NCI-H82 treated with DMSO at 0.1 percent for 48 hours (cell line): ENCODE data around the gene GBX1.
A peak's percentile ranks its signal among the peaks of the same experiment; 100 is the strongest.

Source experiments
- DNase-seq: peaks from one replicate; lab custom pipeline; 2025; ENCODE audit not compliant: unreplicated experiment; lab: John Stamatoyannopoulos, UW

The GBX1 gene

GRCh38 chr7:151129117-151129959 lies 38.2 kb downstream of the GBX1 start:
- DNase-seq: no peak

DNA sequence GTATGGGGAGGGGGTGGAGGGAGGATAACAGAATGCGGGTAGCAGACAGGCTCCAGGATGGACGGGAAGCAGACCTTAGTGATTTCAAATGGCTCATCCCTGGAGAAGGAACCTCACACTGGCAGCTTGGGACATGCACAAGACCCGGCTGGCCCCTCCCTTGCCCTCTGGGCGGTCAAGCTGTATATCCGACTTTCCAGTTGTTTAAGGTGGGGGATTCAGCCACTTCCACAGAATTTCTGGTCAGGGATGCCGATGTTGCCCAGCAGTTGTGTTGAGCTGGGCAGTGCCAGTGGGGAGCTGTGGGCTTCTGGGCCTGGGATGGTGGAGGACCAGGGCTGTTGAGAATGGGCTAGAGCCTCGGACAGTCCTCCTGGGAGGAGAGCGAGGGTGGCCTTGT lies 38.8 kb downstream of the GBX1 start:
- DNase-seq: no peak

DNA sequence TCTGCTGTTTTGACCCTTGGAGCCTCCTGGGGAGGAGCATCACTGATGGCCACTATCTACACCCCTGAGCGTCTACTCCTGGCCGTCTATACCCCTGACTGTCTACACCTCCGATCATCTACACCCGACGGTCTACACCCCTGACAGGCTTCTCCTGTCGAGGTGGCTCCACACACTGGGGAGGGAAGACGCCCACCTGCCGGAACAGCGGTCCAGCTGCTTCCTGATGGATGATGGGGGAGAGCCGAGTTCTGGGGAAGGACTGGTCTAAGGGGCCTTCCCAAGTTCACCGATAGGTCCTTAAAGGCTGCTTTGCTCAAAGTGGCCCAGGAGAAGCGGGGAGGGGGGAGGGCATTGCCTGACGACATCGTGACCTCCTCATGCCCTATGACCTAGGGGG lies 39.4 kb downstream of the GBX1 start:
- no peak for DNase-seq

DNA sequence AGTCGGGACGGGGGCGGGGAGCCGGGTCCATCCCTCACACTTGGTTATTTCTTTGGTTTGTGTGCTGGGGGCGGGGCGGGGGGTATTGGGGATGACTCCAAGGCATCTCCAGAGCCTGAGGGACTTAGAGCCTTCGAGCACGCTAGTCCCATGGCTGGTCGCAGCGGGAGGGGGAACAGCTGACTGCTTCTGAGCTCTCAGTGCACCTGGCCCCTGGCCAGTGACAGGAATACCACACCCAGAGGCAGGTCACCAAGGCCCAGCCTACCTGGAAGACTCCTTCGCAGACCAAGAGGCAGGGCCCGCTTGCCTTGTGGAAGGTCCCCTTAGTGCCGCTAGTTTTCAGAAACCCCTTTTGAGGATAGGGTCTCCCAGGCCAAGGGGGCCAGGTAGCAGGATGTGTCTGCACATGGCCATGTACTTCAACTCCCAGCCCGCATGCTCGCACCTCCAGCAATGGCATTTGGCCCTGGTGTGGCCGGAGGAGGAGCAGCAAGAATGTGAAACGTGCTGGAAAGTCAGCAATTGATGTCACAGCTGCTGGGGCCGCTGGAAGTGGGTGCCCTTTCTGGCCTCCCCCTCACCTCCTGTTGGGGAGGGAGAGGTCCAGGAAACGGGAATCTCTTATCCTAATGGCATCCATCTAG lies 40.9 kb downstream of the GBX1 start:
- no peak for DNase-seq

DNA sequence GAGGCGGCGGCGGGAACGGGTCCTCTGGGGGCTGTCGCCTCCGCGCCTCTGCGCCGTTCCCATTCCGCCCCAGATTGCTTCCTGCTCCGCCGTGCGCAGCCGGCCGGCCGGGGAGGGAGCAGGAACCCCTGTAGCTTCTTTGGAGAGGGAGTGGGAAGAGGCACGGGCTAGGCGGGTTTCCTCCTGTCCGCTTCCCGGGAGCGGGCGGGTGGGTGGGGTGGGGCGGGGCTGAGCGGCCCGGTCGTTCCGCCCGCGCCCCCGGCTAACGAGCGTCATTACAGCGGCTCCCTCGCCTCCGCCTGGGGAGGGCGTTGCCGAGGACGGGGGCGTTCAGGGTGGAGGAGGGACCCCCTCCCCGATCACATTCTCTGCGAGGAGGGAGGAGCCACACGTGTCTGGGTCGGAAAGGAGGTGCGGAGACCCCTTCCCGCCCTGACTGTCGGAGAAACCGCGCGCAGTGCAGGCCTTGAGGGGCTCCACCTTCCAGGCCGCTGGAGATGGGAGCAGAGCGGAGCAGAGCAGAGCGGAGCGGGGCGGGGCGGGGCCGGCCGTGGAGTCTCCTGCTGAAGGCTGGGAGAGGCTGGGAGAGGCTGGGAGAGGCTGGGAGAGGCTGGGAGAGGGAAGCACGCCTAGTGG lies 41.5 kb downstream of the GBX1 start:
- DNase-seq: no peak

DNA sequence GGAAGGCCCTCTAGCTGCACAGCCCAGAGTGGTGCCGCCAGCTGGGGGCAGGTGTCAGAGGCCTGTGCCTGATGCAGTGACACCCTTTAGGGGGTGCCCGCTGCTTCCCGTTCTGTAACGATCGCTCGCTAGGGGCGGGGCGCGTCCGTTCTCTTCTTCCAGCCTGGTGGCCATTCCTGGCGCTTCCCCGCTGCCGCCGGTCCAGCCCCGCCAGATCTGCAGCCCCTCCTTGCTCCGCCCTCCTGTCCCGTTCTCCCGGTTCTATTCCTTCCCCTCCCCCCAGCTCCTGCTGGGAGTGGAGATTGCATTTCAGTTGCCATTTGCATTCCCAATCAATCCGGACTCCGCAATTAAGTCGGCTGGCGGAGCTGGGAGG lies 42.0 kb downstream of the GBX1 start:
- DNase-seq: no peak

DNA sequence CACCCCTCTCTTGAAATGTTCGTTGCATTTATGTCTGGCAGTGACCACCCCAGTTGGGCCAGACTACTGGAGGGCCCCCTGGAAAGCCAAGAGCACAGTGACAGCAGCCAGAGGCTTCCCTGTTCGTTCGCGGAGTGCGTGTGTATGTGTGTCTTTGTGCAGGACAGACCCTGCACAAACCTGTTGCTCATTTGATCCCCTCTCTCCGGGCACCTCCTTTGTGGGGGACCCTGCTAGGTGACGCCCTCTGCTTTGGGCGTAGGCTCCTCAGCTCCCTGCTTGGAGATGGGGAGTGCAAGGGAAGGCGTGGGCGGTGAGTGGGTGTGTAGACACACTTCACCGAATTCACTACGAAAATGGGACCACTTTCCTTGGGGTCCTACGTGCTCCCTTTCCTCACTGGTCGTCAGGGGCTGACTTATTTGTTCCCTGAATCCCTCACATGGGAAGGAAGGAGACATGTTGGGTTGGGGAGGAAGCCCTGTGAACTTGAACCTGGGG lies 42.5 kb downstream of the GBX1 start:
- DNase-seq: no peak

- DNase-seq: no peak
Observed at GRCh38 chr7:151124481-151124880, 43.0 kb downstream of the GBX1 start.

DNA sequence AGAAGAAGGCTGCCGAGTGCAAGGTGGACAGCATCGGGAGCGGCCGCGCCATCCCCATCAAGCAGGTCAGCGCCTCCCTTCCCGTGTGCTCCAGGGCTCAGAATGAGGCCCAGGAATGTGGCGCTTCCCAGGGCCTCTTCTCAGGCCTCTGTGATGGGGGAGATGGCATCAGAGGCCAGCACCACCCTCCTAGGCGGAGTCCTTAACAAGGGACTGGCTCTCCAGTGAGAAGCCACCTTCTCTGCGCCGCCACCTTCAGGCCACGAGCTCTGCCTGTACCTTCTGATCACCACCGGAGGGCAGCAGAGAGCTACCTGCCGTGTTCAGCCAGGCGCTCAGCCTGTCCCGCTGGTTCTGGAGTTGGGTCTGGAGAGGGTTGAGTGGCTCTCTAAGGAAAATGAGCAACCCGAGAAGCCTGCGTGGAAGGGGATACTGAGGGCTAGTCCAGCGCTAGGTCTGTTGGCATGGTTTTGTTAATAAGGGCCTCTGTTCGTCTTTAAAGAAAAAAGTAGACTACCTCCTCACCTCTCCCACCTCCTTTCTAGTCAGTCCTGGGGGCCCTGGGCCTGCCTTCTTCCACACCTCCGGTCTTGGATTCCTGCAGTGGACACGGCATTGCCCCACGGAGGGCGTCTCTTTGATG lies 43.6 kb downstream of the GBX1 start:
- peak; percentile 70 for DNase-seq

GRCh38 chr7:151123158-151123821 lies 44.2 kb downstream of the GBX1 start:
- DNase-seq: no peak

DNA sequence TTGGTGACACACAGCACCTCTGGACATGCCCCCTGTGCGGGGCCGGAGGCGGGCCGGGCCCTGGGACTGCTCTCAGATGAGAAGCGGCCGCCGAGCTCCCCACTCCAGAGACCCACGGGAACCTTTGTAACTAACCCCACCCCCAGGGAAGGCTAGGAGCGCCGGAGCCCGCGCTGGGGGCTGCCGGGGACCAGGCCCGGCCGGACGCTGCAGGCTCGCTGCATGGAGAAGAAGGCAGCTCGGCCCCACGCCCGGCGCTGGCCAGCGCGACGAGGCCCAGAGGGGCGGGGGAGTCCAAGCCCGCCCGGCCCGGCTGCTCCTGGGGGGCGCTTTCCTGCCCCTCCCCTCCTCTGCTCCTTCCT lies 44.7 kb downstream of the GBX1 start:
- no peak for DNase-seq

DNA sequence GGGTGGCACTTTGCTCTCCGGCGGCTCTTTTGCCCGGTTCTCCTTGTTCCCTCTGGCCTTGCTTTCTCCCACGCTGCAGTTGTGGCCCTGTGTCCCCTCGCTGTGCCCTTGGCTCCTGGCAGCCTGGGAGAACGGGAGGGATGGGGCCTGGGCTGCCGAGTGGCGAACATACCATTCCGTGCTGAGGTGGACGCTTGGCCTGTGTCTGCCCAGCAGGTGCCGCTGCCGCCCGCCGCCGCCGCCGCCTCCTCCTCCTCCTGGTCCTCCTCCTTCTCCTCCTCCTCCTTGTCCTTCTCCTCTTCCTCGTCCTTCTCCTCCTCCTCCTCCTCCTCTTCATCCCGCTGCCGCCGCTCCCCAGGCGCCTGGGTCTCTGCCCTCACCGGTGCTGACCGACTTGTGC lies 45.2 kb downstream of the GBX1 start:
- DNase-seq: no peak

DNA sequence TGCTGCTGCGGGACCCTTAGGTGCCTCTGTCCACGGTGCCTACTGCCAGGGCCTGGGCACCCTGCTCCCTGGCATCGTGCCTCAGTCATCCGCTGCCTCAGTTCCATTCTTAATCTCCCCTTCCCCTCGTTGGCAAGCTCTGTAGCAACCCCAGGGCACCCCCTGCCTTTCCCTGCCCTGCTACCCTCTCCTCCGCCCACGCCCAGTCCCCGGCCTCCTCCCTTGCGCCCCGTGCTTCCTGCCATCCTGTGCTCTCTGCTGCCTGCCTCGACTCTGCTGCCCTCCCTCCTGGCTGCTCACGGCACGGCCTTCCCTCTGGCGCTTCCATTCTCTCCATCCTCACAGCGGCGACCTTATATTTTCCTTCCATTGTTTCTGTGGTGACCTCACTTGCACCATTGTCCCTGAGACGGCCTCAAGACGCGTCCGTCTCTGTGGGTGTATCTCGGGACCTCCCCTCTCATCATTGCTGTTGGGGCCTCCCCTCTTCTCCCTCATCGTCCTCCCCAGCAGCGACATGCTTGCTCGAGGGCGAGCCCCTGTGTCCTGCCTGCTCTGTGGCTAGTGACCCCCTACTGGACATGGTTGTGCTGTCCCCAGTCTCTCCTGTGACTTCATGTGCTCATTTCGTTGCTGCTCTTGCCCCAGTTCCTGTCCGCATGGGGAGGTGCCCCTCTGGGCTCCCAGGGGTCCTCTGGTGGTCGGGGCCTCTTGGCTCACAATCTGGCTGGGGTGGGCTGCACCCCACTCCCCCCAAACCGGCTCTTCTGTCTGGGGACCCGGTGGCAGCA lies 45.9 kb downstream of the GBX1 start:
- no peak for DNase-seq

DNA sequence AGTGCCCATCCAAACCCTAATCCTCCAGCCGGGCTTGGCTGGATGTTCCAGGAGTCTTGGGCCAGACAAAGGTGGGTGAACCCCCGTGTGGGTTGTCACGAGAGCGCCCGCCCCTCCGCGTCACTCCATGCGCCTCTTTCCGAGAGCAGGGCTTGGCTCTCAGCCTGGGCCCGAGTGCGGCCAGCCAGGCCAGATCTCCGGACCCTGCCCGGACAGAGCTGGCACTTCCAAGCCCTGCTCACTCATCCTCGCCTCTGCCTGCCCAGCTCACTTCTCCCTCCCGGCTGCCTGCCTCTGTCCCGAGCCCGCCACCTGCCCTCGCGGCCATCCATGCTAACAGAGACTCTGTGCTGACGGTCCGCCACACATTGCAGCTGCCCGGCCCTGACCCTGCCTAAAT lies 46.6 kb downstream of the GBX1 start:
- DNase-seq: no peak

DNA sequence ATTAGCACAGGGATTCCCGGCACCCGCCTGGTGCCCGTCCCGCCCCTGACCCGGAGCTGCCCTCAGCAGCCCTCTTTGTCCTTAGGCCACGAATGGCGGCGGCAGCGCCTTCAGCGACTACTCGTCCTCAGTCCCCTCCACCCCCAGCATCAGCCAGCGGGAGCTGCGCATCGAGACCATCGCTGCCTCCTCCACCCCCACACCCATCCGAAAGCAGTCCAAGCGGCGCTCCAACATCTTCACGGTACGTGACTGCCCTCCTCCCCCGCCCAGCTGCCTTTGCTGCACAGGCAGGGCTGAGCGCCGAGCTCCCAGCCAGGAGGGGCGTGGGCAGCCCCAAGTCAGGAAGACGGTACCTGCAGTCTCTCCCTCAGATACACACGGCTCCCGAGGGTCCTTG lies 47.6 kb downstream of the GBX1 start:
- DNase-seq: no peak

- DNase-seq: no peak
Observed at GRCh38 chr7:151119055-151119415, 48.5 kb downstream of the GBX1 start.

DNA sequence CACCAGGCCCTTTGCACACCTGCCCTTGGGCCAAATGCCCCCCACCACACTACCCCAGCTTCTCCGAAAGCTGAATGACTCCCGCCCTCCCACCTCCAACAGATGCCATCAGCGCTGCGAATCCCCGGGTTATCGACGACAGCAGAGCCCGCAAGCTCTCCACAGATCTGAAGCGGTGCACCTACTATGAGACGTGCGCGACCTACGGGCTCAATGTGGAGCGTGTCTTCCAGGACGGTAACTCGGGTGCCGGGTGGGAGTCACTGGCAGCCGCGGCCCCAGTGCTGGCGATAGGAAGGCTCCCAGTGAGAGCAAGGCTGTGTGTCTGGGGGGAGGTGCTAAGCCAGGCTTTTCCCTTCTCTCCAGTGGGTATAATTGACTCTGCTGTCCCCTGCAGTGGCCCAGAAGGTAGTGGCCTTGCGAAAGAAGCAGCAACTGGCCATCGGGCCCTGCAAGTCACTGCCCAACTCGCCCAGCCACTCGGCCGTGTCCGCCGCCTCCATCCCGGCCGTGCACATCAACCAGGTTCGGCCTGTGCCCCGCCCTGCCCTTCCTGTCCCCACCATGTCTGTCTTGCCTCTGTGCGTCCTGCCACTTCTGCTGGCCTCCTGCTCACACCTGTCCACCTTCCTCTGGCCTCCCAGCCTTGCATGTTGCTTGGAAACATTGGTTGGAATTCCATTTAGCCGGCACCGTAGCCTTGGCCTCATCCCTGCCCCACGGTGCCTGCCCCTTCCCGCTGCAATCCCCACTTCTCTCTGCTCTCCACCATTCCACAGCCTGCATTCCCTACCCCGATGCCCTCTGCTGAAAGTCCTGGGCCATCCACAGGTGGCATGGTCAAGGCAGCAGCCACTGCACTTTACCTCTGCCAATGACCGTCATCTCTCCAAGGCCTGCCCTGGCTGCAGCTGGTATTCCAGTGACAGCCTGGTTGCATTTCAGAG lies 49.1 kb downstream of the GBX1 start:
- no peak for DNase-seq

DNA sequence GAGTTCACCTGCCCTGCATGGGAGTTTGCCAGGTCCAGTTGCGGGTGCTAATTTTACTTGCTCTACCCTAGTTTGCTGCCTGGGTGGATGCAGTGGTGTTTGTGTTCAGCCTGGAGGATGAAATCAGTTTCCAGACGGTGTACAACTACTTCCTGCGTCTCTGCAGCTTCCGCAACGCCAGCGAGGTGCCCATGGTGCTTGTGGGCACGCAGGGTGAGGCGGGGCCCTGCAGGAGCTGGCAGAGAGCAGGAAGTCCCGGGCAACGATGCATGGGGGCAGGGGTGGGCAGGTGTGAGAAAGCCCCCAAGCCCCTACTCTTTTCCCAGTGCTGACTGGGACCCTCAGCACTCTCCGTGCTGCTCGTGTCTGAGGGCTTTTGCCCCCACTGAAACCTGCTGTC lies 49.9 kb downstream of the GBX1 start:
- no peak for DNase-seq
